ENCODE measurements around the gene SENP5. TPM values are rescaled to one million over a fixed set of nuclear protein-coding genes. Genes with fewer than 3 reads are reported as not detected.
"Not testable (repeated sequence)": the region's sequence is repeated elsewhere in the genome, so short reads cannot be mapped to it uniquely, and the experiment has no call there.

The SENP5 gene
- total and polyA plus RNA-seq, 9 donors, result 8.6 to 41.1 (median 28.5) TPM

DNA sequence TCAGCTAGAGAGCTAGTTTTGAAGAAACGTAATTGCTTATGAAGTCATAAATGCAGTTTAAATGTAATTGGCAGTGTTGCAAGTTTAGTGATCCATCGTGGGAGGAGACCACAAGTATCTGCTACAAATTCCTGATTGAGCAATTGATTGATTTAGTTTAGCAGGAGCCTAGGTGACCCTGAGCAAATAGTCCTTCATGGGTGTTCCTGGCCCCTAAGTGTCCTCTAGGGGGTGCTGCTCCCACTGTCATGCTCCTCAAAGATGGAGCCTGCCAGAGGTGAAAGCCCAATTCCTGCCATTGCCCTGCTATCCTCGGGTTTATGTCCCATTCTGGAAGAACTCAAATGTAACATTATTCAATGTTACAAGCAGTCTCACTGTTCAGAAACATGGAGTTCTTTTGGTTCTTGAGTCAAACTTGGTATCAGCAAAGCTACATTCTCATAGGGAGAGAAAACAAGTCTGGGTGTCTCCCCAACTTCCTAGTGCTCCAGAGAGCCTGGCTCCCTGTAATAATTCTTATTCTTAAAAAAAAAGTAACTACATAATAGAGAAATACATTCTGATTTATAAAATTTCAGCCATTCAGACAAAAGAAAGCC is 29.8 kb upstream of the SENP5 start:
- H3K4me3 ChIP-seq, result no peak overlapping the region
- no peaks in the 10 kb centered on the region for H3K9me3 ChIP-seq
- WGBS, 3 donors, result 35 to 47% (median 45%) methylated on average over 3 of the region's 3 CpGs
- no peaks in the 10 kb centered on the region for H3K36me3 ChIP-seq
- no peak overlapping the region for H3K27ac ChIP-seq
- no peaks in the 10 kb centered on the region for H3K27me3 ChIP-seq
- H3K4me1 ChIP-seq (ENCODE audit: insufficient read depth), result no peaks in the 10 kb centered on the region
- TF ChIP-seq POLR2A (IDR thresholded peaks at IDR 0.05), result no peak
- peak in 1 of 3 donors; percentile 37 for TF ChIP-seq CTCF (IDR thresholded peaks at IDR 0.05)
- intact Hi-C loops (cut with DNase I), result no loop called here
- peak; percentile 10 to 49 (median 31) for DNase-seq

- H3K9me3 ChIP-seq; DNase-seq; H3K27ac ChIP-seq; H3K27me3 ChIP-seq; H3K4me3 ChIP-seq; H3K4me1 ChIP-seq (ENCODE audit: insufficient read depth); H3K36me3 ChIP-seq; intact Hi-C loops (cut with DNase I): not testable (repeated sequence)
- WGBS, 3 donors, result 84 to 88% (median 86%) methylated on average over 6 of the region's 6 CpGs
Observed at GRCh38 chr3:196839351-196839750, 28.4 kb upstream of the SENP5 start.

DNA sequence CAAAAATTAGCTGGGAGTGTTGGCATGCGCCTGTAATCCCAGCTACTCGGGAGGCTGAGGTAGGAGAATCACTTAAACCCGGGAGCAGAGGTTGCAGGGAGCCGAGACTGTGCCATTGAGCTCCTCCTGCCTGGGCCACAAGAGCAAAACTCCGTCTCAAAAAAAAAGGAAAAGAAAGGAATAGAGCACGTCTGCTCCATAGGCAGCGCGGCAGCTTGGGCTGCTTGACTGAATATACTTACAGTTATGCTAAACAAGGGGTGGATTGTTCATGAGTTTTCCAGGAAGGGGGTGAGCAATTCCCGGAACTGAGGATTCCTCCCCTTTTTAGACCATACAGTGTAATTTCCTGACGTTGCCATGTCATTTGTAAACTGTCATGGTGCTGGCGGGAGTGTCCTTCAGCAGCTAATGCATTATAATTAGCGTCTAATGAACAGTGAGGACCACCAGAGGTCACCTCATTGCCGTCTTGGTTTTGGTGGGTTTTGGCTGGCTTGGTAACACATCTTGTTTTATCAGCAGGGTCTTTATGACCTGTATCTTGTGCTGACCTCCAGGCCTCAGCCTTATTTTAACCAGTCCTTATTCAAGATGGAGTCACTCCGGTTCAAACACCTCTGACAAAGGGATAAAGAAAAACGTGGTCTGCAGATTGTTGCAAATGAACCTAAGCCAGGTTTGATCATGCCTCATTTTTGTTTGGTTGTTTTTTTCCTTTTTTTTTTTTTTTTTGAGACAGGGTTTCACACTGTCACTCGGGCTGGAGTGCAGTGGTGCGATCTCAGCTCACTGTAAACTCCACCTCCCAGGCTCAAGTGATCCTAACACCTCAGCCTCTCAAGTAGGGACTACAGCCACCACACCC is 24.9 kb upstream of the SENP5 start:
- intact Hi-C loops (cut with DNase I), result no loop called here
- no peak for DNase-seq
- Histone ChIP-seq H3K4me1 (ENCODE audit: insufficient read depth) (no peaks in the 10 kb centered on the region), H3K4me3 (no peak overlapping the region), H3K9me3 (no peaks in the 10 kb centered on the region), H3K27me3 (no peaks in the 10 kb centered on the region), H3K27ac (no peak overlapping the region), H3K36me3 (no peaks in the 10 kb centered on the region)
- no peak for TF ChIP-seq POLR2A (IDR thresholded peaks at IDR 0.05)
- TF ChIP-seq CTCF (IDR thresholded peaks at IDR 0.05), result no peak
- no peak for TF ChIP-seq EP300 (IDR thresholded peaks at IDR 0.05)
- 64 to 70% (median 66%) methylated on average over 17 of the region's 17 CpGs for WGBS, 3 donors

DNA sequence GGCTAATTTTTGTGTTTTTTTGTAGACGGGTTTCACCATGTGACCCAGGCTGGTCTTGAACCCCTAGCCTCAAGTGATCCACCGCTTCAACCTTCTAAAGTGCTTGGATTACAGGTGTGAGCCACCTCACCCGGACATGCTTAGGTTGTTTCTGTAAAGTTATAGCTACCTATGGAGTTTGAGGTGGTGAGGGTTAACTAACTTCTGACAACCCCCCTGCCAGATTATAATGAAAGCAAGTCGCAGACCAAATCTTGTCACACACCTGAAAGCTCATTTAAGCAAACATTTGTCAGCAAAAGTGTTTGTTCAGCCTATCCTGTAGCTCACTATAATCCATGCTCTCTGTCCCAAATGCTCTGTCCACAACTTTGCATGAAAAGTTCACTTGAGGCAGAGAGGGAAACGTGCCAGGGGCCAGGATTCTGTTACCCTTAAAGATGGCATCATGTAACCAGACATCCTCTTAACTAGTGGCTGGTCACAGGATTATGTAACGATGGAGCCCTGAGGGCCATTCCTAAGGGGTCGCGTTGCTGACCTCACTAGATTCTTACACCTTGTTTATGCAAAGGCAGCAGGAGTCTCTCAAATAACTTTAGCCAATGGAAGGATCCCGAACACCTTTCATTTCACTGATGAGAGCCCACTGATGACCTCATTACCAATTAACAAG is 24.1 kb upstream of the SENP5 start:
- no peak overlapping the region for H3K4me3 ChIP-seq
- H3K9me3 ChIP-seq, result no peaks in the 10 kb centered on the region
- no peaks in the 10 kb centered on the region for H3K36me3 ChIP-seq
- no peak overlapping the region for H3K27ac ChIP-seq
- intact Hi-C loops (cut with DNase I), result no loop called here
- no peak for TF ChIP-seq CTCF (IDR thresholded peaks at IDR 0.05)
- TF ChIP-seq POLR2A (IDR thresholded peaks at IDR 0.05), result no peak
- no peak for TF ChIP-seq EP300 (IDR thresholded peaks at IDR 0.05)
- no peak for DNase-seq
- WGBS, 3 donors, result 78 to 81% (median 80%) methylated on average over 9 of the region's 9 CpGs
- H3K27me3 ChIP-seq, result no peaks in the 10 kb centered on the region
- H3K4me1 ChIP-seq (ENCODE audit: insufficient read depth), result no peaks in the 10 kb centered on the region

DNA sequence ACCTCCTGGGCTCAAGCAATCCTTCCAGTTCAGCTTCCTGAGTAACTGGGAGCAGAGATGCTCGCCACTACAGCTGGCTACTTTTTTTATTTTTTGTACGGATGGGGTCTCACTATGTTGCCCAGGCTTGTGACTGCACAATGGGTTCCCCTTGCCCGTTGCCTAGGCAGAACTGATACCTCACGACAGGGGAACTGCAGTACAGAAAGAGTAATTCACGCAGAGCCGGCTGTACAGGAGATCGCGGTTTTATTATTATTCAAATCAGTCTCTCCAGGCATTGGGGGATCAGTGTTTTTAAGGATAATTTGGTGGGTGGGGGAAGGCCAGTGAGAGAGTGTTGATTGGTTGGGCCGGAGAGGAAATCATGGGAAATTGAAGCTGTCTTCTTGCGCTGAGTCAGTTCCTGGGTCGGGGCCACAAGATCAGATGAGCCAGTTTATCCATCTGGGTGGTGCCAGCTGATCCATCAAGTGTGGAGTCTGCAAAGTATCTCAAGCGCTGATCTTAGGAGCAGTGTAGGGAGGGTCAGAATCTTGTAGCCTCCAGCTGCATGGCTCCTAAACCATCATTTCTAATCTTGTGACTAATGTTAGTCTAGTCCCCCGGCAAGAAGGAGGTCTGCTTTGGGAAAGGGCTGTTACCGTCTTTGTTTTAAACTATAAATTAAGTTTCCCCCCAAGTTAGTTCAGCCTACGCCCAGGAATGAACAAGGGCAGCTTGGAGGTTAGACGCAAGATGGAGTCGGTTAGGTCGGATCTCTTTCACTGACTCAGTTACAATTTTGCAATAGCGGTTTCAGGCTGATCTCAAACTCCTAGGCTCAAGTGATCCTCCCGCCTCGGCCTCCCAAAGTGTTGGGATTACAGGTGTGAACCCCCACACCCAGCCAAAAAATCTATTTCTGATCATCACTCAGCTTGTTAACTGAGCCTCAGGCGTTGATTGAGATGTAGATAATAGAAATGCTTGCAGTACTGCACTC is 23.2 kb upstream of the SENP5 start:
- DNase-seq; H3K36me3 ChIP-seq; H3K4me3 ChIP-seq; H3K4me1 ChIP-seq (ENCODE audit: insufficient read depth); H3K27me3 ChIP-seq; H3K27ac ChIP-seq; H3K9me3 ChIP-seq; intact Hi-C loops (cut with DNase I): not testable (repeated sequence)
- 85 to 89% (median 86%) methylated on average over 20 to 21 of the region's 22 CpGs for WGBS, 3 donors

- H3K27ac ChIP-seq; H3K36me3 ChIP-seq; H3K9me3 ChIP-seq; H3K27me3 ChIP-seq; intact Hi-C loops (cut with DNase I); H3K4me1 ChIP-seq (ENCODE audit: insufficient read depth); DNase-seq; H3K4me3 ChIP-seq: not testable (repeated sequence)
- 79 to 84% (median 83%) methylated on average over 4 of the region's 4 CpGs for WGBS, 3 donors
Observed at GRCh38 chr3:196848375-196848774, 19.3 kb upstream of the SENP5 start.
